Loucy (cell line): Measurements from ENCODE around the gene ODF4.

Experiments used
- H2AFZ ChIP-seq: fragments of 200-600 bp; sonication (generic); 2 replicates; pipeline ENCODE4 v1.6.0; 2016; ENCODE audit warnings: antibody characterized with exemption, mild to moderate bottlenecking, low read length, moderate library complexity
- H3F3A ChIP-seq: fragments of 200-600 bp; 2 replicates; pipeline ENCODE4 v1.6.0; 2016; ENCODE audit warnings: antibody characterized with exemption, low read depth, mild to moderate bottlenecking
- H3K27me3 ChIP-seq: fragments of 200-600 bp; sonication (generic); 2 replicates; pipeline ENCODE4 v1.6.1; 2014; ENCODE audit warnings: low read length, mild to moderate bottlenecking; ENCODE audit not compliant: insufficient read depth, poor library complexity, severe bottlenecking
- H3K36me3 ChIP-seq: fragments of 200-600 bp; sonication (generic); 2 replicates; pipeline ENCODE4 v1.6.1; 2016; ENCODE audit warnings: low read length; ENCODE audit not compliant: insufficient read depth
- H3K4me1 ChIP-seq: fragments of 200-600 bp; sonication (generic); 2 replicates; pipeline ENCODE4 v1.5.1; 2014; ENCODE audit warnings: low read length, mild to moderate bottlenecking; ENCODE audit not compliant: insufficient read depth, poor library complexity, severe bottlenecking
- H3K4me2 ChIP-seq: fragments of 200-600 bp; sonication (generic); 2 replicates; pipeline ENCODE4 v1.6.0; 2014; ENCODE audit warnings: antibody characterized with exemption, low read length, low read depth, mild to moderate bottlenecking; ENCODE audit not compliant: poor library complexity, severe bottlenecking
- H3K4me3 ChIP-seq: fragments of 200-600 bp; sonication (generic); 2 replicates; pipeline ENCODE4 v1.5.1; 2014; ENCODE audit warnings: low read length, mild to moderate bottlenecking, mixed read lengths; ENCODE audit not compliant: poor library complexity, severe bottlenecking
- H3K79me2 ChIP-seq: fragments of 200-600 bp; sonication (generic); 2 replicates; pipeline ENCODE4 v1.6.1; 2014; ENCODE audit warnings: low read length; ENCODE audit not compliant: insufficient read depth
- H3K9ac ChIP-seq: fragments of 200-600 bp; sonication (generic); 2 replicates; pipeline ENCODE4 v1.6.0; 2014; ENCODE audit warnings: mild to moderate bottlenecking, low read depth, low read length, moderate library complexity; ENCODE audit not compliant: poor library complexity, severe bottlenecking
- H3K9me2 ChIP-seq: fragments of 200-600 bp; sonication (generic); replicated peaks from 2 replicates; pipeline ENCODE4 v1.6.1; 2016; ENCODE audit warnings: low read depth, low read length, mixed read lengths
- H3K9me3 ChIP-seq: fragments of 200-600 bp; sonication (generic); 2 replicates; pipeline ENCODE4 v1.6.1; 2014; ENCODE audit warnings: mild to moderate bottlenecking, antibody characterized with exemption, low read length, low read depth; ENCODE audit not compliant: insufficient read depth
- H4K20me1 ChIP-seq: fragments of 200-600 bp; sonication (generic); 2 replicates; pipeline ENCODE4 v1.6.0; 2014; ENCODE audit warnings: antibody characterized with exemption, low read length, mild to moderate bottlenecking; ENCODE audit not compliant: insufficient read depth, poor library complexity, severe bottlenecking
- CTCF ChIP-seq: fragments of 200-600 bp; sonication (generic); conservative IDR thresholded peaks from 2 replicates; pipeline ENCODE4 v1.5.1; 2014; ENCODE audit warnings: mild to moderate bottlenecking, antibody characterized with exemption, low read length
- EZH2phosphoT487 ChIP-seq: fragments of 200-600 bp; IDR thresholded peaks from 2 replicates; pipeline ENCODE4 v1.6.1; 2018; ENCODE audit warnings: antibody characterized with exemption, mild to moderate bottlenecking, moderate library complexity, borderline replicate concordance

ODF4 gene

GRCh38 chr17:8300627-8301242 lies 38.9 kb upstream of the ODF4 start:
- peaks cover 5% of the 10 kb centered on the region; the same call in 1 of the 2 replicates for H3F3A ChIP-seq
- no peaks in the 10 kb centered on the region for H3K9me3 ChIP-seq
- H2AFZ ChIP-seq = peak overlapping the region; percentile 85
- no peaks in the 10 kb centered on the region for H3K36me3 ChIP-seq
- H3K79me2 ChIP-seq = no peaks in the 10 kb centered on the region
- TF ChIP-seq CTCF = peak; percentile 88
- no peak for TF ChIP-seq EZH2phosphoT487
- peak overlapping the region; percentile 45 for H3K9ac ChIP-seq
- H3K4me1 ChIP-seq = peaks cover 10% of the 10 kb centered on the region
- H4K20me1 ChIP-seq = no peaks in the 10 kb centered on the region
- H3K27me3 ChIP-seq = no peaks in the 10 kb centered on the region
- H3K4me3 ChIP-seq = peak overlapping the region; percentile 31
- no peaks in the 10 kb centered on the region for H3K9me2 ChIP-seq
- peak overlapping the region; percentile 57 for H3K4me2 ChIP-seq

GRCh38 chr17:8310601-8311123 lies 29.0 kb upstream of the ODF4 start:
- TF ChIP-seq CTCF (no peak), EZH2phosphoT487 (no peak)
- H2AFZ ChIP-seq = no peak overlapping the region
- H3F3A ChIP-seq = no peaks in the 10 kb centered on the region
- H3K9me2 ChIP-seq = no peaks in the 10 kb centered on the region
- no peaks in the 10 kb centered on the region for H4K20me1 ChIP-seq
- H3K4me3 ChIP-seq = no peak overlapping the region
- no peaks in the 10 kb centered on the region for H3K9me3 ChIP-seq
- no peak overlapping the region for H3K9ac ChIP-seq
- H3K27me3 ChIP-seq = no peaks in the 10 kb centered on the region
- H3K4me2 ChIP-seq = no peak overlapping the region
- H3K36me3 ChIP-seq = no peaks in the 10 kb centered on the region
- no peaks in the 10 kb centered on the region for H3K4me1 ChIP-seq
- H3K79me2 ChIP-seq = no peaks in the 10 kb centered on the region

- Histone ChIP-seq H4K20me1 (no peaks in the 10 kb centered on the region), H2AFZ (no peak overlapping the region), H3K9me3 (no peaks in the 10 kb centered on the region), H3K36me3 (no peaks in the 10 kb centered on the region), H3K4me1 (no peaks in the 10 kb centered on the region), H3K9ac (no peak overlapping the region), H3K79me2 (no peaks in the 10 kb centered on the region), H3K9me2 (no peaks in the 10 kb centered on the region), H3F3A (no peaks in the 10 kb centered on the region), H3K4me2 (no peak overlapping the region), H3K4me3 (no peak overlapping the region), H3K27me3 (no peaks in the 10 kb centered on the region)
- no peak for TF ChIP-seq EZH2phosphoT487
- TF ChIP-seq CTCF = no peak
Observed at GRCh38 chr17:8311131-8311790, 28.4 kb upstream of the ODF4 start.
